ENCODE data around the gene IMMP2L.

DNA sequence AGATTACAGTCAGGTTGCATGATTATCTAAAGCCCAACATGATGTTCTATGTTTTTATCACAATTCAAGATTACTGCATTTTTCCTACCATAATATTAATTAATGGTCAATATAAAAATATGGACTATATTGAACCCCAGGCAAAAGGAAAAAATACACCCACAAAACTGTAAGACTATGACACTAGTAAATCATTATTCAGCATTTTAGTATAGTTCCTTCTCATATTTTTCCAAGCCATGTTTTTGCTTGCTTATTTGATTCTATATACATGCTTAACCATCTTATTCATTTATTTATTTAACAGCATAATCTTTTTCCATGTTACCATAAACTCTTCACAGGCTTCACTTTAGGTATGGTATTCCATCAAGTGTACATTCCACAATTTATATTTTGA is 101.6 kb downstream of the IMMP2L start:
- TF ChIP-seq RAD21 (IDR thresholded peaks at IDR 0.05; ENCODE audit: low read length) (no peak), POLR2A (IDR thresholded peaks at IDR 0.05; ENCODE audit: low read depth, low read length) (no peak), CEBPB (IDR thresholded peaks at IDR 0.05; ENCODE audit: low read depth, low read length) (no peak), MXI1 (IDR thresholded peaks at IDR 0.05; ENCODE audit: borderline replicate concordance, low read depth, low read length) (no peak), RFX5 (IDR thresholded peaks at IDR 0.05; ENCODE audit: low read depth, low read length) (no peak), NFE2L2 (IDR thresholded peaks at IDR 0.05; ENCODE audit: low read depth, low read length) (no peak), BHLHE40 (IDR thresholded peaks at IDR 0.05; ENCODE audit: low read depth, low read length) (no peak), RCOR1 (IDR thresholded peaks at IDR 0.05; ENCODE audit: insufficient replicate concordance, low read length) (no peak)
- TF ChIP-seq, protein P1, sequence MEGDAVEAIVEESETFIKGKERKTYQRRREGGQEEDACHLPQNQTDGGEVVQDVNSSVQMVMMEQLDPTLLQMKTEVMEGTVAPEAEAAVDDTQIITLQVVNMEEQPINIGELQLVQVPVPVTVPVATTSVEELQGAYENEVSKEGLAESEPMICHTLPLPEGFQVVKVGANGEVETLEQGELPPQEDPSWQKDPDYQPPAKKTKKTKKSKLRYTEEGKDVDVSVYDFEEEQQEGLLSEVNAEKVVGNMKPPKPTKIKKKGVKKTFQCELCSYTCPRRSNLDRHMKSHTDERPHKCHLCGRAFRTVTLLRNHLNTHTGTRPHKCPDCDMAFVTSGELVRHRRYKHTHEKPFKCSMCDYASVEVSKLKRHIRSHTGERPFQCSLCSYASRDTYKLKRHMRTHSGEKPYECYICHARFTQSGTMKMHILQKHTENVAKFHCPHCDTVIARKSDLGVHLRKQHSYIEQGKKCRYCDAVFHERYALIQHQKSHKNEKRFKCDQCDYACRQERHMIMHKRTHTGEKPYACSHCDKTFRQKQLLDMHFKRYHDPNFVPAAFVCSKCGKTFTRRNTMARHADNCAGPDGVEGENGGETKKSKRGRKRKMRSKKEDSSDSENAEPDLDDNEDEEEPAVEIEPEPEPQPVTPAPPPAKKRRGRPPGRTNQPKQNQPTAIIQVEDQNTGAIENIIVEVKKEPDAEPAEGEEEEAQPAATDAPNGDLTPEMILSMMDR (conservative IDR thresholded peaks at IDR 0.05; ENCODE audit: low read depth, low read length), result no peak
- TF ChIP-seq, protein P2, sequence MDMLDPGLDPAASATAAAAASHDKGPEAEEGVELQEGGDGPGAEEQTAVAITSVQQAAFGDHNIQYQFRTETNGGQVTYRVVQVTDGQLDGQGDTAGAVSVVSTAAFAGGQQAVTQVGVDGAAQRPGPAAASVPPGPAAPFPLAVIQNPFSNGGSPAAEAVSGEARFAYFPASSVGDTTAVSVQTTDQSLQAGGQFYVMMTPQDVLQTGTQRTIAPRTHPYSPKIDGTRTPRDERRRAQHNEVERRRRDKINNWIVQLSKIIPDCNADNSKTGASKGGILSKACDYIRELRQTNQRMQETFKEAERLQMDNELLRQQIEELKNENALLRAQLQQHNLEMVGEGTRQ (IDR thresholded peaks at IDR 0.05; ENCODE audit: low read depth, low read length), result no peak
